ENCODE results near the gene SH3BP5. TPM values are rescaled to one million over a fixed set of nuclear protein-coding genes. Genes with fewer than 3 reads are reported as not detected.

SH3BP5 gene
- total and polyA plus RNA-seq, 2 donors (not counting 1 experiment from before 2014, with no cell fraction given) = 6.7 to 12.9 TPM

DNA sequence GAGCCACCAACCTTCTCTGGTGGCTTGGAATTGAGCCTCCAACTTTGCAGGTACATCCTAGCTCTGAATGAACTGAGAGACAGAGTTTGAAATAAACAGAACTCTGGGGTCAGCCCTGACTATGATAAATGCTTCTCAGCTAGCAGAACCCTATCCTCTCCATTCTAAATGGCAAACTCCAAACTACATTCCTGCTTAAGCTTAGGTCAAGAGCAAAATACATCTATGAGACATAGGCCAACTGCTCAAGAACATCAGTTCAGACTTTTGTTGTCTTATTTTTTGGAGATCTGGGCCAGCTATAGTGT is 1.5 kb upstream of the SH3BP5 start:
- H3K27me3 ChIP-seq (ENCODE audit: control insufficient read depth, insufficient read depth, low read length) = no peaks in the 10 kb centered on the region
- no peak overlapping the region for H3K9ac ChIP-seq (ENCODE audit: insufficient read depth, low read length)
- no peak overlapping the region for H3K4me2 ChIP-seq (ENCODE audit: extremely low read depth, insufficient read depth, low read length)
- TF ChIP-seq EZH2 (IDR thresholded peaks at IDR 0.05; ENCODE audit: low read length, missing control alignments) = no peak
- H3K4me3 ChIP-seq (replicated peaks in 1 of 4; ENCODE audit: control extremely low read depth in 1 of 4, insufficient read depth in 1 of 4, low read depth in 3 of 4, low read length in 4 of 4) = no peak overlapping the region
- no peak overlapping the region for H3K27ac ChIP-seq (ENCODE audit: insufficient read depth, low read length)
- no peak for DNase-seq (ENCODE audit: low read depth in 2 of 2)
- no peak overlapping the region for H2AFZ ChIP-seq (ENCODE audit: low read length)
- H4K20me1 ChIP-seq (ENCODE audit: control insufficient read depth, extremely low read depth, insufficient read depth, low read length) = no peaks in the 10 kb centered on the region
- no peaks in the 10 kb centered on the region for H3K4me1 ChIP-seq (ENCODE audit: control insufficient read depth, extremely low read depth, insufficient read depth, low read length)
- H3K79me2 ChIP-seq (ENCODE audit: control insufficient read depth, insufficient read depth, low read length) = no peaks in the 10 kb centered on the region
- H3K9me3 ChIP-seq (ENCODE audit: control insufficient read depth, insufficient read depth, low read depth, low read length) = no peaks in the 10 kb centered on the region
- H3K36me3 ChIP-seq (ENCODE audit: control insufficient read depth, insufficient read depth, low read length) = no peaks in the 10 kb centered on the region

DNA sequence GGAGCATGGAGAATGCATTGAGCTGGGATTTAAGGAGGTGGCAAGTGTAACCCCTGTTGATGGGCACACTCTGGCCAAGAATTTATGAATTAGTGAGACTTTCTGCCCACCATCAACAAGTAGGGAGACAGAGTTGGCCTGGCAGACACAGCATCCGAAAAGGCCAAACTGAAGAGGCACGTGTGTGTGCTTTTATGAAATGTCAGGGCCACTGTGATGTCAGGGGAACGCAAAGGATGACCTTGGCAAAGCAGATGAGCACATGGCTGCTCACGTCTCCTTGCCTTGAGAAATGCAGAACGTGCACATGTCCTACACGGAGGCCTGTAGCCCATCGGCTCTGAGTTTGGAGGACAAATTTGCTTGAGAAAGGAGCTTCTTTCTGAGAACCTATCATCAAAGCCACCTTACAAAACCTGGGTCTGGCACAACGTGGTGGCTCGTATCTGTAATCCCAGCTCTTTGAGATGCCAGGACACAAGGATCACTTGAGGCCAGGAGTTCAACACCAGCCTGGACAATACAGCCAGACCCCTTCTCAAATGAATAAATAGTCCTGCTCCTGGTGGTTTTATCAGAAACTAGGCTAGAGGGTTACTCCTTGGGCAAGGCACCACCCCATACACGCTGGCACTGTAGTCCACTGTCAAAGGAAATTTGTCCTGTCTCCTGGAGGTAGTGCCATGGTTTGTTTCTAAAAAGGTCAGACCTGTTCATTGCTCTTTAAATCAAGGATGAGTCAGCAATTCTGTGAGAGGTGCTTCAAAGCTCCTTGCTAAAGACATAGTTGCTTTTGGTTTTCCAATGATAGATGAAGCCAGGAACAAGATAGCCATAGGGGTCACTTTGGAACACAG is 941 bp upstream of the SH3BP5 start:
- Histone ChIP-seq H3K9ac (ENCODE audit: insufficient read depth, low read length) (no peak overlapping the region), H3K4me3 (replicated peaks in 1 of 4; ENCODE audit: control extremely low read depth in 1 of 4, insufficient read depth in 1 of 4, low read depth in 3 of 4, low read length in 4 of 4) (no peak overlapping the region)
- no peak for DNase-seq (ENCODE audit: low read depth in 2 of 2)

DNA sequence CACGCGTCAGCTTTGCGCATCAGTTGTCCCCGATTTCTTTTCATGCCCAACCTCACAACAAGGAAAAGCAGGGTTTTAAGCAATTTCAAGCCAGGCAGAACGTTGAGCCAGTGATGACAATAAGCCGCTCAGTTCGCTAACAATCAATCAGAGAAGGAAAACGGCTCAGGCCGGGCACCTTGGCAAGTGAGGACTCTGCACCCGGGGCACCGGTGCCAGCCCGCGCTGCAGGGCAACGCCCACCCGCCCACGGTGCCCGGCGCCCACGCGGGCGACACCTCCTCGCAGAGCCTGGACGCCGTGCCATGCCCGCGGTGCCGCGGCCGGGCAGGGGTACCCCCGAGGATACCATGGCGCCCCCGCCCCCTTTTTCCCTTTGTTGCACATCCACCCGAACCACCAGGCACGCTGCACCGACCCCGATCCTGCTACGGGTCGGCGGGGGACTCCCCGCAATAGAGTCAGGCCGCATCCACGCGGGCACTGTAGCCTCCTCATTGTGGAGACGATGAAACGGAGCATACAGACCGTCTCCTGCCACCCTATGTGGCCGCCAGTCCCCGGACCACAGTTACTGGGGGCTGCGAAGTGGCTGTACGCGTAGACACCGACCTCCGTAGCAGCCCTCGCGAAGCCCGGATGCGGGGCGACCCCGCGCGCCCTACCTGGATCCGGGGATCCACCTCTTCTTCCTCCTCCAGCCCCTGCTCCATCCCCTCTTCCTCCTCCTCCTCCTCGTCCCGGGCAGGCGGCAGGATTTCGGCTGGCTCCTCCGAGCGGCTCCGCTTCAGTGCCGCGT is 581 bp downstream of the SH3BP5 start:
- no peak for TF ChIP-seq EZH2 (IDR thresholded peaks at IDR 0.05; ENCODE audit: low read length, missing control alignments)
- TF ChIP-seq, protein P1, sequence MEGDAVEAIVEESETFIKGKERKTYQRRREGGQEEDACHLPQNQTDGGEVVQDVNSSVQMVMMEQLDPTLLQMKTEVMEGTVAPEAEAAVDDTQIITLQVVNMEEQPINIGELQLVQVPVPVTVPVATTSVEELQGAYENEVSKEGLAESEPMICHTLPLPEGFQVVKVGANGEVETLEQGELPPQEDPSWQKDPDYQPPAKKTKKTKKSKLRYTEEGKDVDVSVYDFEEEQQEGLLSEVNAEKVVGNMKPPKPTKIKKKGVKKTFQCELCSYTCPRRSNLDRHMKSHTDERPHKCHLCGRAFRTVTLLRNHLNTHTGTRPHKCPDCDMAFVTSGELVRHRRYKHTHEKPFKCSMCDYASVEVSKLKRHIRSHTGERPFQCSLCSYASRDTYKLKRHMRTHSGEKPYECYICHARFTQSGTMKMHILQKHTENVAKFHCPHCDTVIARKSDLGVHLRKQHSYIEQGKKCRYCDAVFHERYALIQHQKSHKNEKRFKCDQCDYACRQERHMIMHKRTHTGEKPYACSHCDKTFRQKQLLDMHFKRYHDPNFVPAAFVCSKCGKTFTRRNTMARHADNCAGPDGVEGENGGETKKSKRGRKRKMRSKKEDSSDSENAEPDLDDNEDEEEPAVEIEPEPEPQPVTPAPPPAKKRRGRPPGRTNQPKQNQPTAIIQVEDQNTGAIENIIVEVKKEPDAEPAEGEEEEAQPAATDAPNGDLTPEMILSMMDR (conservative IDR thresholded peaks at IDR 0.05 in 1 of 2, IDR thresholded peaks at IDR 0.05 in 1 of 2; ENCODE audit: low read depth in 1 of 2, low read length in 2 of 2) = no peak
- peak overlapping the region; percentile 62 to 81 (median 80) for H3K4me3 ChIP-seq (replicated peaks in 1 of 4; ENCODE audit: control extremely low read depth in 1 of 4, insufficient read depth in 1 of 4, low read depth in 3 of 4, low read length in 4 of 4)
- H3K4me2 ChIP-seq (ENCODE audit: extremely low read depth, insufficient read depth, low read length) = peak overlapping the region; percentile 64
- H3K9ac ChIP-seq (ENCODE audit: insufficient read depth, low read length) = peak overlapping the region; percentile 63
- no peaks in the 10 kb centered on the region for H3K9me3 ChIP-seq (ENCODE audit: control insufficient read depth, insufficient read depth, low read depth, low read length)
- H3K36me3 ChIP-seq (ENCODE audit: control insufficient read depth, insufficient read depth, low read length) = no peaks in the 10 kb centered on the region
- H3K79me2 ChIP-seq (ENCODE audit: control insufficient read depth, insufficient read depth, low read length) = no peaks in the 10 kb centered on the region
- no peaks in the 10 kb centered on the region for H3K27me3 ChIP-seq (ENCODE audit: control insufficient read depth, insufficient read depth, low read length)
- DNase-seq (ENCODE audit: low read depth in 2 of 2) = peak; percentile 27 to 34
- H3K4me1 ChIP-seq (ENCODE audit: control insufficient read depth, extremely low read depth, insufficient read depth, low read length) = no peaks in the 10 kb centered on the region
- H3K27ac ChIP-seq (ENCODE audit: insufficient read depth, low read length) = peak overlapping the region; percentile 27
- peak overlapping the region; percentile 91 for H2AFZ ChIP-seq (ENCODE audit: low read length)
- H4K20me1 ChIP-seq (ENCODE audit: control insufficient read depth, extremely low read depth, insufficient read depth, low read length) = no peaks in the 10 kb centered on the region

More for the DNA sequence above, 941 bp upstream of the SH3BP5 start:
- Histone ChIP-seq H3K27ac (ENCODE audit: insufficient read depth, low read length) (no peak overlapping the region), H2AFZ (ENCODE audit: low read length) (no peak overlapping the region), H3K4me1 (ENCODE audit: control insufficient read depth, extremely low read depth, insufficient read depth, low read length) (no peaks in the 10 kb centered on the region), H3K79me2 (ENCODE audit: control insufficient read depth, insufficient read depth, low read length) (no peaks in the 10 kb centered on the region), H3K36me3 (ENCODE audit: control insufficient read depth, insufficient read depth, low read length) (no peaks in the 10 kb centered on the region), H3K27me3 (ENCODE audit: control insufficient read depth, insufficient read depth, low read length) (no peaks in the 10 kb centered on the region), H3K4me2 (ENCODE audit: extremely low read depth, insufficient read depth, low read length) (peak overlapping the region; percentile 81), H4K20me1 (ENCODE audit: control insufficient read depth, extremely low read depth, insufficient read depth, low read length) (no peaks in the 10 kb centered on the region), H3K9me3 (ENCODE audit: control insufficient read depth, insufficient read depth, low read depth, low read length) (no peaks in the 10 kb centered on the region)
- TF ChIP-seq EZH2 (IDR thresholded peaks at IDR 0.05; ENCODE audit: low read length, missing control alignments) = no peak
- TF ChIP-seq, protein P1 (conservative IDR thresholded peaks at IDR 0.05 in 1 of 2, IDR thresholded peaks at IDR 0.05 in 1 of 2; ENCODE audit: low read depth in 1 of 2, low read length in 2 of 2) = no peak

Data from fibroblast of lung (primary cell).